Peyer's patch (tissue), 4 donors: ENCODE measurements around the gene MAPK1.
A peak's percentile ranks its signal among the peaks of the same experiment; 100 is the strongest.

Experiments
- CTCF ChIP-seq, 6 experiments: fragments of 450-650 bp in 4 of 6; fragments of 200-600 bp in 2 of 6; sonication (generic) in 1 of 6; IDR thresholded peaks; one replicate each; pipeline ENCODE4 v1.5.1; 2017 to 2019; ENCODE audit warnings: antibody characterized with exemption in 6 of 6, mild to moderate bottlenecking in 3 of 6, moderate library complexity in 1 of 6
- POLR2A ChIP-seq, 2 donors: fragments of 450-650 bp; IDR thresholded peaks; one replicate each; pipeline ENCODE4 v1.5.1; 2017; ENCODE audit warnings: antibody characterized with exemption in 2 of 2, mild to moderate bottlenecking in 2 of 2, moderate library complexity in 2 of 2

- TF ChIP-seq CTCF (IDR thresholded peaks at IDR 0.05), result no peak
- peak; percentile 74 to 79 for TF ChIP-seq POLR2A (IDR thresholded peaks at IDR 0.05)
Measured at GRCh38 chr22:21735200-21736083, 132.0 kb downstream of the MAPK1 start, which contains the start of gene YPEL1.
